ENCODE measurements around the gene DGKD.

The DGKD gene

GRCh38 chr2:233451950-233452349, 97.7 kb downstream of the DGKD start:
- H3K4me3 ChIP-seq (ENCODE audit: low read depth in 1 of 2, low read length in 1 of 2) = no peak overlapping the region
- peaks cover 100% of the 10 kb centered on the region for H3K36me3 ChIP-seq
- no peak for TF ChIP-seq CTCF (IDR thresholded peaks at IDR 0.05)
- no peaks in the 10 kb centered on the region for H3K27me3 ChIP-seq
- H3K9me3 ChIP-seq = no peaks in the 10 kb centered on the region
- no peaks in the 10 kb centered on the region for H3K4me1 ChIP-seq (ENCODE audit: control insufficient read depth in 1 of 2, insufficient read depth in 1 of 2, low read depth in 1 of 2, low read length in 1 of 2)
- H3K27ac ChIP-seq = no peak overlapping the region

- Histone ChIP-seq H3K27ac (no peak overlapping the region), H3K4me1 (ENCODE audit: control insufficient read depth in 1 of 2, insufficient read depth in 1 of 2, low read depth in 1 of 2, low read length in 1 of 2) (no peaks in the 10 kb centered on the region), H3K36me3 (peaks cover 100% of the 10 kb centered on the region), H3K9me3 (no peaks in the 10 kb centered on the region), H3K4me3 (ENCODE audit: low read depth in 1 of 2, low read length in 1 of 2) (no peak overlapping the region), H3K27me3 (no peaks in the 10 kb centered on the region)
- no peak for TF ChIP-seq CTCF (IDR thresholded peaks at IDR 0.05)
These were observed 99.0 kb downstream of the DGKD start for GRCh38 chr2:233453111-233453915.

- Histone ChIP-seq H3K27me3 (no peaks in the 10 kb centered on the region), H3K9me3 (no peaks in the 10 kb centered on the region), H3K27ac (no peak overlapping the region), H3K4me1 (ENCODE audit: control insufficient read depth in 1 of 2, insufficient read depth in 1 of 2, low read depth in 1 of 2, low read length in 1 of 2) (no peaks in the 10 kb centered on the region), H3K4me3 (ENCODE audit: low read depth in 1 of 2, low read length in 1 of 2) (no peak overlapping the region), H3K36me3 (peaks cover 100% of the 10 kb centered on the region)
- no peak for TF ChIP-seq CTCF (IDR thresholded peaks at IDR 0.05)
These were observed 99.6 kb downstream of the DGKD start for GRCh38 chr2:233453916-233454315.

GRCh38 chr2:233455006-233455405, 100.7 kb downstream of the DGKD start:
- Histone ChIP-seq H3K36me3 (peaks cover 100% of the 10 kb centered on the region), H3K4me1 (ENCODE audit: control insufficient read depth in 1 of 2, insufficient read depth in 1 of 2, low read depth in 1 of 2, low read length in 1 of 2) (no peaks in the 10 kb centered on the region), H3K27me3 (no peaks in the 10 kb centered on the region), H3K9me3 (no peaks in the 10 kb centered on the region), H3K27ac (no peak overlapping the region), H3K4me3 (ENCODE audit: low read depth in 1 of 2, low read length in 1 of 2) (no peak overlapping the region)
- TF ChIP-seq CTCF (IDR thresholded peaks at IDR 0.05) = no peak

GRCh38 chr2:233455491-233455890, 101.2 kb downstream of the DGKD start:
- H3K4me3 ChIP-seq (ENCODE audit: low read depth in 1 of 2, low read length in 1 of 2) = no peak overlapping the region
- H3K9me3 ChIP-seq = no peaks in the 10 kb centered on the region
- peaks cover 100% of the 10 kb centered on the region for H3K36me3 ChIP-seq
- no peaks in the 10 kb centered on the region for H3K4me1 ChIP-seq (ENCODE audit: control insufficient read depth in 1 of 2, insufficient read depth in 1 of 2, low read depth in 1 of 2, low read length in 1 of 2)
- TF ChIP-seq CTCF (IDR thresholded peaks at IDR 0.05) = no peak
- no peaks in the 10 kb centered on the region for H3K27me3 ChIP-seq
- no peak overlapping the region for H3K27ac ChIP-seq
